HCT116 (cell line): ENCODE data around the gene HES6.

Experiments used
- CBX3 ChIP-seq: IDR thresholded peaks from 2 replicates; pipeline ENCODE4 v1.6.1; 2012; ENCODE audit warnings: low read depth
- EGR1 ChIP-seq: IDR thresholded peaks from 2 replicates; pipeline ENCODE4 v1.6.1; 2012; ENCODE audit warnings: low read depth
- EZH2 ChIP-seq: fragments of 200-600 bp; sonication (generic); IDR thresholded peaks from 2 replicates; pipeline ENCODE4 v1.6.1; 2017; ENCODE audit warnings: antibody characterized with exemption, mixed run types
- POLR2A ChIP-seq: IDR thresholded peaks from 2 replicates; pipeline ENCODE4 v1.7.0; 2011; ENCODE audit warnings: borderline replicate concordance; ENCODE audit not compliant: insufficient read depth, insufficient read length; ENCODE audit errors: extremely low read depth
- POLR2AphosphoS5 ChIP-seq: IDR thresholded peaks from 2 replicates; pipeline ENCODE4 v1.6.1; 2011; ENCODE audit warnings: mild to moderate bottlenecking, low read depth, low read length, moderate library complexity
- RAD21 ChIP-seq: IDR thresholded peaks from 2 replicates; pipeline ENCODE4 v1.6.1; 2012; ENCODE audit warnings: low read depth, mild to moderate bottlenecking
- YY1 ChIP-seq: IDR thresholded peaks from 2 replicates; pipeline ENCODE4 v1.6.1; 2011; ENCODE audit warnings: low read length, low read depth, moderate library complexity, mild to moderate bottlenecking; ENCODE audit not compliant: insufficient replicate concordance; ENCODE audit errors: extremely low read depth
- ZNF274 ChIP-seq: fragments of 200-500 bp; sonication (Bioruptor generic); IDR thresholded peaks from 2 replicates; pipeline ENCODE4 v1.6.1; 2014; ENCODE audit warnings: mild to moderate bottlenecking, low read depth, low read length, inconsistent platforms
- TF ChIP-seq, protein P1 (sequence below), 3 experiments: fragments of 200-600 bp in 1 of 3; sonication (generic) in 1 of 3; IDR thresholded peaks in 2 of 3; conservative IDR thresholded peaks in 1 of 3; 2 replicates each; pipeline ENCODE4 v1.5.1; 2012 to 2017; ENCODE audit warnings: low read depth in 2 of 3, low read length in 2 of 3, antibody characterized with exemption in 1 of 3, borderline replicate concordance in 1 of 3, control low read depth in 1 of 3, mild to moderate bottlenecking in 1 of 3, mixed read lengths in 1 of 3, mixed run types in 1 of 3, moderate library complexity in 1 of 3; ENCODE audit not compliant: insufficient read depth in 1 of 3
- TF ChIP-seq, protein P2 (sequence below): IDR thresholded peaks from 2 replicates; pipeline ENCODE4 v1.6.1; 2012
- TF ChIP-seq, protein P3 (sequence below): IDR thresholded peaks from 2 replicates; pipeline ENCODE4 v1.6.1; 2012

DNA sequence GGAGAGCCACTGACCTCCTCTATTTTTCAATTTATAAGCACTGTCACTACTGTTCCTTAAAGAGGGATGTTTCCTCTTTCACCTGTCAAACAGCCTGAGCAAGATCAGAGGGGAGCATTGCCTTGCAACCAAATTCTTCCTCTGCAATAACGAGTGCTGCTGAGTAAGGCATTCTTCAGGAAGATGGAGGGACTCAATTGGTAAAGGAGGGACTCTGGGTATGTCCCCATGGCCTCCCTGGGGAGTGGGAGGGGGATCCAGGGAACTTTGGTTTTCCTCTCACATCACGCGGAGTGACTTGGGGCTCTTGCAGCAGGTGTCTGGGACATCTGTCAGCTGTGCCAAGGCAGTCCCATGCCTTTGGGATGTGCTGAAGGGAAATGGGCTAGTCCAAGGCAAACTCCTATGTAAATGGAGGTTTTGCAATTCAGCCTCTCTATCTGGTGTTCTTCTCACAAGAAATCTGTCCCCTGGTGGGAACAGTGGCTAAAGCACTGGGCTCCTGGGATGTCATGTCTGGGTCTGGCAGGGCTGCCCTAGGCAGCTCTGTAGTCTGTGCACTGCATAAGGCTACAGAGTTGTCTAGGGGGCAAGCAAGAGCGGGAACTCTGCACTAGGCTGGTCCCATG, 14.4 kb upstream of the HES6 start:
- TF ChIP-seq POLR2AphosphoS5, result no peak
- TF ChIP-seq POLR2A, result no peak
- TF ChIP-seq, protein P1, sequence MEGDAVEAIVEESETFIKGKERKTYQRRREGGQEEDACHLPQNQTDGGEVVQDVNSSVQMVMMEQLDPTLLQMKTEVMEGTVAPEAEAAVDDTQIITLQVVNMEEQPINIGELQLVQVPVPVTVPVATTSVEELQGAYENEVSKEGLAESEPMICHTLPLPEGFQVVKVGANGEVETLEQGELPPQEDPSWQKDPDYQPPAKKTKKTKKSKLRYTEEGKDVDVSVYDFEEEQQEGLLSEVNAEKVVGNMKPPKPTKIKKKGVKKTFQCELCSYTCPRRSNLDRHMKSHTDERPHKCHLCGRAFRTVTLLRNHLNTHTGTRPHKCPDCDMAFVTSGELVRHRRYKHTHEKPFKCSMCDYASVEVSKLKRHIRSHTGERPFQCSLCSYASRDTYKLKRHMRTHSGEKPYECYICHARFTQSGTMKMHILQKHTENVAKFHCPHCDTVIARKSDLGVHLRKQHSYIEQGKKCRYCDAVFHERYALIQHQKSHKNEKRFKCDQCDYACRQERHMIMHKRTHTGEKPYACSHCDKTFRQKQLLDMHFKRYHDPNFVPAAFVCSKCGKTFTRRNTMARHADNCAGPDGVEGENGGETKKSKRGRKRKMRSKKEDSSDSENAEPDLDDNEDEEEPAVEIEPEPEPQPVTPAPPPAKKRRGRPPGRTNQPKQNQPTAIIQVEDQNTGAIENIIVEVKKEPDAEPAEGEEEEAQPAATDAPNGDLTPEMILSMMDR (IDR thresholded peaks at IDR 0.05 in 2 of 3, conservative IDR thresholded peaks at IDR 0.05 in 1 of 3; ENCODE audit: borderline replicate concordance in 1 of 3, insufficient read depth in 1 of 3, low read depth in 2 of 3, low read length in 2 of 3), result no peak
- TF ChIP-seq, protein P2, sequence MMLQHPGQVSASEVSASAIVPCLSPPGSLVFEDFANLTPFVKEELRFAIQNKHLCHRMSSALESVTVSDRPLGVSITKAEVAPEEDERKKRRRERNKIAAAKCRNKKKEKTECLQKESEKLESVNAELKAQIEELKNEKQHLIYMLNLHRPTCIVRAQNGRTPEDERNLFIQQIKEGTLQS, result no peak
- TF ChIP-seq YY1, result no peak
- TF ChIP-seq EGR1, result no peak
- no peak for TF ChIP-seq CBX3
- TF ChIP-seq ZNF274, result no peak
- TF ChIP-seq, protein P3, sequence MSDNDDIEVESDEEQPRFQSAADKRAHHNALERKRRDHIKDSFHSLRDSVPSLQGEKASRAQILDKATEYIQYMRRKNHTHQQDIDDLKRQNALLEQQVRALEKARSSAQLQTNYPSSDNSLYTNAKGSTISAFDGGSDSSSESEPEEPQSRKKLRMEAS, result no peak
- no peak for TF ChIP-seq EZH2
- no peak for TF ChIP-seq RAD21
